Trophoblast cell (in vitro differentiated cells and primary cell): Measurements from ENCODE around the gene NT5DC1.
A peak's percentile ranks its signal among the peaks of the same experiment; 100 is the strongest.

Source experiments
- DNase-seq, 2 donors: peaks; one replicate each; pipeline ENCODE4 v3.0.0-alpha.2; 2016
- H2AFZ ChIP-seq: 2 replicates; pipeline ENCODE4 v1.6.1; 2013; ENCODE audit warnings: low read length, moderate library complexity, mild to moderate bottlenecking; ENCODE audit not compliant: insufficient read depth, poor library complexity
- H2AK5ac ChIP-seq: 2 replicates; pipeline ENCODE4 v1.6.1; 2013; ENCODE audit warnings: mild to moderate bottlenecking, low read length
- H2BK120ac ChIP-seq: 2 replicates; pipeline ENCODE4 v1.6.1; 2013; ENCODE audit warnings: low read length, mild to moderate bottlenecking, moderate library complexity; ENCODE audit not compliant: insufficient read depth, poor library complexity
- H2BK12ac ChIP-seq: 2 replicates; pipeline ENCODE4 v1.6.1; 2013; ENCODE audit warnings: mild to moderate bottlenecking, low read length, moderate library complexity
- H2BK5ac ChIP-seq: 2 replicates; pipeline ENCODE4 v1.6.1; 2013; ENCODE audit warnings: low read length, low read depth, moderate library complexity, mild to moderate bottlenecking; ENCODE audit not compliant: poor library complexity
- H3K14ac ChIP-seq: 2 replicates; pipeline ENCODE4 v1.6.1; 2013; ENCODE audit warnings: mild to moderate bottlenecking, low read length
- H3K18ac ChIP-seq: 2 replicates; pipeline ENCODE4 v1.6.1; 2013; ENCODE audit warnings: mild to moderate bottlenecking, low read length
- H3K23ac ChIP-seq: 2 replicates; pipeline ENCODE4 v1.6.1; 2013; ENCODE audit warnings: low read length
- H3K27ac ChIP-seq: 2 replicates; pipeline ENCODE4 v1.5.1; 2013; ENCODE audit warnings: low read depth, mild to moderate bottlenecking, inconsistent platforms, low read length, moderate library complexity
- H3K27me3 ChIP-seq: 2 replicates; pipeline ENCODE4 v1.6.1; 2013; ENCODE audit warnings: inconsistent platforms, mild to moderate bottlenecking, low read length, moderate library complexity; ENCODE audit not compliant: insufficient read depth
- H3K36me3 ChIP-seq, 2 experiments: 1 replicate in 1 of 2; 2 replicates in 1 of 2; pipeline ENCODE4 v1.6.1; 2013; ENCODE audit warnings: low read length in 2 of 2, mild to moderate bottlenecking in 2 of 2, moderate library complexity in 1 of 2; ENCODE audit not compliant: insufficient read depth in 2 of 2, control insufficient read depth in 1 of 2
- H3K4ac ChIP-seq: 2 replicates; pipeline ENCODE4 v1.6.1; 2013; ENCODE audit warnings: low read depth, mild to moderate bottlenecking, low read length, moderate library complexity
- H3K4me1 ChIP-seq, 2 experiments: 1 replicate in 1 of 2; 2 replicates in 1 of 2; pipeline ENCODE4 v1.6.1; 2013; ENCODE audit warnings: low read length in 2 of 2, mild to moderate bottlenecking in 2 of 2, moderate library complexity in 1 of 2; ENCODE audit not compliant: insufficient read depth in 2 of 2, control insufficient read depth in 1 of 2
- H3K4me2 ChIP-seq: 2 replicates; pipeline ENCODE4 v1.6.1; 2013; ENCODE audit warnings: inconsistent platforms, mild to moderate bottlenecking, low read length, moderate library complexity
- H3K4me3 ChIP-seq: 2 replicates; pipeline ENCODE4 v1.5.1; 2013; ENCODE audit warnings: mild to moderate bottlenecking, low read depth, low read length, inconsistent platforms
- H3K79me1 ChIP-seq: one replicate; pipeline ENCODE4 v1.6.1; 2013; ENCODE audit warnings: low read length
- H3K79me2 ChIP-seq: 2 replicates; pipeline ENCODE4 v1.6.1; 2013; ENCODE audit warnings: low read length, mild to moderate bottlenecking; ENCODE audit not compliant: control insufficient read depth, insufficient read depth, poor library complexity
- H3K9ac ChIP-seq: 2 replicates; pipeline ENCODE4 v1.6.1; 2013; ENCODE audit warnings: mild to moderate bottlenecking, low read length
- H3K9me3 ChIP-seq: 2 replicates; pipeline ENCODE4 v1.6.1; 2013; ENCODE audit warnings: low read depth, mild to moderate bottlenecking, control low read depth, inconsistent platforms, low read length; ENCODE audit not compliant: insufficient read depth
- H4K12ac ChIP-seq: 2 replicates; pipeline ENCODE4 v1.6.1; 2013; ENCODE audit warnings: low read depth, mild to moderate bottlenecking, low read length, moderate library complexity
- H4K8ac ChIP-seq: 2 replicates; pipeline ENCODE4 v1.6.1; 2013; ENCODE audit warnings: low read depth, mild to moderate bottlenecking, low read length, moderate library complexity
- H4K91ac ChIP-seq: one replicate; pipeline ENCODE4 v1.6.1; 2013; ENCODE audit warnings: low read depth, mild to moderate bottlenecking, low read length, moderate library complexity
- WGBS: extraction: QIAGEN DNeasy Blood & Tissue Kit; methylation state at CpG from one replicate; pipeline ENCODE4 v1.1.7; 2013; ENCODE audit warnings: missing lambda C conversion rate; ENCODE audit not compliant: insufficient read length, insufficient coverage; ENCODE audit errors: extremely low coverage; 5-methylcytosine and 5-hydroxymethylcytosine counted together

NT5DC1 gene

DNA sequence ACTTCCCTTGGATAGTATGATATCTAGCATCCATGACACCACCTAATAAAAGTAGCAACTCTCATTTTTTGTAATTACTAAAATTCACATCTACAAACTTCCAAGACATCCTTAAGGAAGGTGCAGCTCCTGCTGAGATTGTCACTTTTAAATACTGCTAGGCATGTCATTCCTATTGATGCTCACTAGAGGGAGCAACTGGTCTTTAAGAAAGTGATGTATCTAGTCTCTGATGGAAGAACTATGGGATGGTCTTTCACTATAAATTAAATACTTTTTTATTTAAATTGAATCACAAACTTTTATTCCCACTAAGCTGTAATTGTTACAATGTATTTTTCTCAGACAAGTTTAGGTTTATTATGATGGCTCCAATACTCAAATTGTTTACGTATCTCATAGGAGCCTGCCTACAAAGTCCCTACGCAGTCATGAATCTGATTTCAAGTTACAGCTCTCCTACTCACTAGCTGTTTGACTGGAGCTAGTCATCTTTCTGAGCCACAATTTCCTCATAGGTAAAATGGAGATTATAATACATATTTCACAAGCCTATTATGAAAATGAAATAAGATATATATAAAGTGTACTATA is 187.1 kb downstream of the NT5DC1 start:
- H3K27me3 ChIP-seq: no peaks in the 10 kb centered on the region
- H3K18ac ChIP-seq: no peak overlapping the region
- H4K12ac ChIP-seq: no peak overlapping the region
- peak in 1 of 2 donors; percentile 84 for DNase-seq
- H2BK5ac ChIP-seq: no peak overlapping the region
- no peak overlapping the region for H4K8ac ChIP-seq
- H3K23ac ChIP-seq: no peak overlapping the region
- no peak overlapping the region for H4K91ac ChIP-seq
- no peak overlapping the region for H2AFZ ChIP-seq
- no peaks in the 10 kb centered on the region for H3K79me2 ChIP-seq
- no peak overlapping the region for H2BK120ac ChIP-seq
- WGBS: no CpG with 5 or more reads among the region's 2 CpGs
- H3K14ac ChIP-seq: no peak overlapping the region
- no peak overlapping the region for H3K4me2 ChIP-seq
- H3K36me3 ChIP-seq: no peaks in the 10 kb centered on the region
- no peak overlapping the region for H3K27ac ChIP-seq
- H3K4ac ChIP-seq: no peak overlapping the region
- no peak overlapping the region for H2BK12ac ChIP-seq
- no peak overlapping the region for H2AK5ac ChIP-seq
- H3K4me3 ChIP-seq: no peak overlapping the region
- no peaks in the 10 kb centered on the region for H3K4me1 ChIP-seq
- H3K79me1 ChIP-seq: no peaks in the 10 kb centered on the region
- H3K9ac ChIP-seq: no peak overlapping the region
- H3K9me3 ChIP-seq: no peaks in the 10 kb centered on the region

- Histone ChIP-seq H3K23ac (no peak overlapping the region), H3K27me3 (no peaks in the 10 kb centered on the region), H2AK5ac (no peak overlapping the region), H2BK12ac (no peak overlapping the region), H3K79me2 (no peaks in the 10 kb centered on the region), H3K36me3 (no peaks in the 10 kb centered on the region), H3K9ac (no peak overlapping the region), H3K9me3 (no peaks in the 10 kb centered on the region), H3K4me3 (no peak overlapping the region), H2BK120ac (no peak overlapping the region), H2BK5ac (no peak overlapping the region), H3K4ac (no peak overlapping the region), H3K4me2 (no peak overlapping the region), H3K4me1 (no peaks in the 10 kb centered on the region), H2AFZ (no peak overlapping the region), H4K91ac (no peak overlapping the region), H4K12ac (no peak overlapping the region), H3K79me1 (no peaks in the 10 kb centered on the region), H3K27ac (no peak overlapping the region), H3K18ac (no peak overlapping the region), H4K8ac (no peak overlapping the region), H3K14ac (no peak overlapping the region)
- WGBS: no CpG with 5 or more reads among the region's 2 CpGs
- no peak for DNase-seq
Measured at GRCh38 chr6:116289876-116290275, 189.2 kb downstream of the NT5DC1 start.

GRCh38 chr6:116290799-116291198 is 190.1 kb downstream of the NT5DC1 start:
- no peak for DNase-seq
- Histone ChIP-seq H3K27me3 (no peaks in the 10 kb centered on the region), H3K18ac (no peak overlapping the region), H4K12ac (no peak overlapping the region), H3K27ac (no peak overlapping the region), H3K14ac (no peak overlapping the region), H2AFZ (no peak overlapping the region), H2BK12ac (no peak overlapping the region), H3K79me1 (no peaks in the 10 kb centered on the region), H2BK5ac (no peak overlapping the region), H3K4me2 (no peak overlapping the region), H3K4ac (no peak overlapping the region), H3K23ac (no peak overlapping the region), H3K79me2 (no peaks in the 10 kb centered on the region), H3K4me1 (no peaks in the 10 kb centered on the region), H3K9ac (no peak overlapping the region), H3K9me3 (no peaks in the 10 kb centered on the region), H2BK120ac (no peak overlapping the region), H4K91ac (no peak overlapping the region), H4K8ac (no peak overlapping the region), H3K36me3 (no peaks in the 10 kb centered on the region), H2AK5ac (no peak overlapping the region), H3K4me3 (no peak overlapping the region)
- WGBS: no CpG with 5 or more reads among the region's 2 CpGs

- Histone ChIP-seq H3K4me1 (no peaks in the 10 kb centered on the region), H3K4ac (no peak overlapping the region), H2BK5ac (no peak overlapping the region), H3K36me3 (no peaks in the 10 kb centered on the region), H3K9ac (no peak overlapping the region), H2BK120ac (no peak overlapping the region), H3K14ac (no peak overlapping the region), H3K4me2 (no peak overlapping the region), H3K27ac (no peak overlapping the region), H2AK5ac (no peak overlapping the region), H3K9me3 (no peaks in the 10 kb centered on the region), H3K23ac (no peak overlapping the region), H3K79me2 (no peaks in the 10 kb centered on the region), H3K79me1 (no peaks in the 10 kb centered on the region), H2BK12ac (no peak overlapping the region), H3K18ac (no peak overlapping the region), H3K27me3 (no peaks in the 10 kb centered on the region), H4K8ac (no peak overlapping the region), H4K91ac (no peak overlapping the region), H2AFZ (no peak overlapping the region), H3K4me3 (no peak overlapping the region), H4K12ac (no peak overlapping the region)
- 100% methylated on average over 1 of the region's 4 CpGs for WGBS
- DNase-seq: no peak
Measured at GRCh38 chr6:116291701-116292396, 191.2 kb downstream of the NT5DC1 start.
